ENCODE data around the gene SLC7A11.

DNA sequence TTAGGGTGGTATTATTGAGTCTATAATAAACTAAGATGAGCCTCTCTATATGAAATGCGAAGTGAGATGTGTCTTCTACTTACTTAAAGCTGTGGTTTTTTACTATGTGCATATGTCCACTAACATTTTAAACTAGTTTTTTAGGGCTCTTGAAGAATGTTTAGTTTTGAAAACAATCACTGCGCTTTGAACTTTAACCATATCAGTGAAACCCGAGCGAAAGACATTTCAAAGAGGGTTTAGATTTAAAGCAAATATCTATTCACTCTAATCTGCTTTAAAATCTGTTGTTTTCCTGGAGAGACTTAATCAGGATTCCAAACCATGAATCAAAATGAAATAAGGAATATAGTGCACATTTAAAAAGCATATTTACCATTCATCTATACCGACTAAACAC, 24.8 kb upstream of the SLC7A11 start:
- no peak for TF ChIP-seq POLR2A (IDR thresholded peaks at IDR 0.05)
- TF ChIP-seq, protein P1, sequence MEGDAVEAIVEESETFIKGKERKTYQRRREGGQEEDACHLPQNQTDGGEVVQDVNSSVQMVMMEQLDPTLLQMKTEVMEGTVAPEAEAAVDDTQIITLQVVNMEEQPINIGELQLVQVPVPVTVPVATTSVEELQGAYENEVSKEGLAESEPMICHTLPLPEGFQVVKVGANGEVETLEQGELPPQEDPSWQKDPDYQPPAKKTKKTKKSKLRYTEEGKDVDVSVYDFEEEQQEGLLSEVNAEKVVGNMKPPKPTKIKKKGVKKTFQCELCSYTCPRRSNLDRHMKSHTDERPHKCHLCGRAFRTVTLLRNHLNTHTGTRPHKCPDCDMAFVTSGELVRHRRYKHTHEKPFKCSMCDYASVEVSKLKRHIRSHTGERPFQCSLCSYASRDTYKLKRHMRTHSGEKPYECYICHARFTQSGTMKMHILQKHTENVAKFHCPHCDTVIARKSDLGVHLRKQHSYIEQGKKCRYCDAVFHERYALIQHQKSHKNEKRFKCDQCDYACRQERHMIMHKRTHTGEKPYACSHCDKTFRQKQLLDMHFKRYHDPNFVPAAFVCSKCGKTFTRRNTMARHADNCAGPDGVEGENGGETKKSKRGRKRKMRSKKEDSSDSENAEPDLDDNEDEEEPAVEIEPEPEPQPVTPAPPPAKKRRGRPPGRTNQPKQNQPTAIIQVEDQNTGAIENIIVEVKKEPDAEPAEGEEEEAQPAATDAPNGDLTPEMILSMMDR (IDR thresholded peaks at IDR 0.05) = no peak

Data from uterus (tissue), 2 donors.